Trophoblast cell (in vitro differentiated cells and primary cell): ENCODE measurements around the gene SCD.

Experiments
- DNase-seq, 2 donors: peaks; one replicate each; pipeline ENCODE4 v3.0.0-alpha.2; 2016
- H2AFZ ChIP-seq: 2 replicates; pipeline ENCODE4 v1.6.1; 2013; ENCODE audit warnings: low read length, moderate library complexity, mild to moderate bottlenecking; ENCODE audit not compliant: insufficient read depth, poor library complexity
- H2AK5ac ChIP-seq: 2 replicates; pipeline ENCODE4 v1.6.1; 2013; ENCODE audit warnings: mild to moderate bottlenecking, low read length
- H2BK120ac ChIP-seq: 2 replicates; pipeline ENCODE4 v1.6.1; 2013; ENCODE audit warnings: low read length, mild to moderate bottlenecking, moderate library complexity; ENCODE audit not compliant: insufficient read depth, poor library complexity
- H2BK12ac ChIP-seq: 2 replicates; pipeline ENCODE4 v1.6.1; 2013; ENCODE audit warnings: mild to moderate bottlenecking, low read length, moderate library complexity
- H2BK5ac ChIP-seq: 2 replicates; pipeline ENCODE4 v1.6.1; 2013; ENCODE audit warnings: low read length, low read depth, moderate library complexity, mild to moderate bottlenecking; ENCODE audit not compliant: poor library complexity
- H3K14ac ChIP-seq: 2 replicates; pipeline ENCODE4 v1.6.1; 2013; ENCODE audit warnings: mild to moderate bottlenecking, low read length
- H3K18ac ChIP-seq: 2 replicates; pipeline ENCODE4 v1.6.1; 2013; ENCODE audit warnings: mild to moderate bottlenecking, low read length
- H3K23ac ChIP-seq: 2 replicates; pipeline ENCODE4 v1.6.1; 2013; ENCODE audit warnings: low read length
- H3K27ac ChIP-seq: 2 replicates; pipeline ENCODE4 v1.5.1; 2013; ENCODE audit warnings: low read depth, mild to moderate bottlenecking, inconsistent platforms, low read length, moderate library complexity
- H3K27me3 ChIP-seq: 2 replicates; pipeline ENCODE4 v1.6.1; 2013; ENCODE audit warnings: inconsistent platforms, mild to moderate bottlenecking, low read length, moderate library complexity; ENCODE audit not compliant: insufficient read depth
- H3K36me3 ChIP-seq, 2 experiments: 1 replicate in 1 of 2; 2 replicates in 1 of 2; pipeline ENCODE4 v1.6.1; 2013; ENCODE audit warnings: low read length in 2 of 2, mild to moderate bottlenecking in 2 of 2, moderate library complexity in 1 of 2; ENCODE audit not compliant: insufficient read depth in 2 of 2, control insufficient read depth in 1 of 2
- H3K4ac ChIP-seq: 2 replicates; pipeline ENCODE4 v1.6.1; 2013; ENCODE audit warnings: low read depth, mild to moderate bottlenecking, low read length, moderate library complexity
- H3K4me1 ChIP-seq, 2 experiments: 1 replicate in 1 of 2; 2 replicates in 1 of 2; pipeline ENCODE4 v1.6.1; 2013; ENCODE audit warnings: low read length in 2 of 2, mild to moderate bottlenecking in 2 of 2, moderate library complexity in 1 of 2; ENCODE audit not compliant: insufficient read depth in 2 of 2, control insufficient read depth in 1 of 2
- H3K4me2 ChIP-seq: 2 replicates; pipeline ENCODE4 v1.6.1; 2013; ENCODE audit warnings: inconsistent platforms, mild to moderate bottlenecking, low read length, moderate library complexity
- H3K4me3 ChIP-seq: 2 replicates; pipeline ENCODE4 v1.5.1; 2013; ENCODE audit warnings: mild to moderate bottlenecking, low read depth, low read length, inconsistent platforms
- H3K79me1 ChIP-seq: one replicate; pipeline ENCODE4 v1.6.1; 2013; ENCODE audit warnings: low read length
- H3K79me2 ChIP-seq: 2 replicates; pipeline ENCODE4 v1.6.1; 2013; ENCODE audit warnings: low read length, mild to moderate bottlenecking; ENCODE audit not compliant: control insufficient read depth, insufficient read depth, poor library complexity
- H3K9ac ChIP-seq: 2 replicates; pipeline ENCODE4 v1.6.1; 2013; ENCODE audit warnings: mild to moderate bottlenecking, low read length
- H3K9me3 ChIP-seq: 2 replicates; pipeline ENCODE4 v1.6.1; 2013; ENCODE audit warnings: low read depth, mild to moderate bottlenecking, control low read depth, inconsistent platforms, low read length; ENCODE audit not compliant: insufficient read depth
- H4K12ac ChIP-seq: 2 replicates; pipeline ENCODE4 v1.6.1; 2013; ENCODE audit warnings: low read depth, mild to moderate bottlenecking, low read length, moderate library complexity
- H4K8ac ChIP-seq: 2 replicates; pipeline ENCODE4 v1.6.1; 2013; ENCODE audit warnings: low read depth, mild to moderate bottlenecking, low read length, moderate library complexity
- H4K91ac ChIP-seq: one replicate; pipeline ENCODE4 v1.6.1; 2013; ENCODE audit warnings: low read depth, mild to moderate bottlenecking, low read length, moderate library complexity
- WGBS: extraction: QIAGEN DNeasy Blood & Tissue Kit; methylation state at CpG from one replicate; pipeline ENCODE4 v1.1.7; 2013; ENCODE audit warnings: missing lambda C conversion rate; ENCODE audit not compliant: insufficient read length, insufficient coverage; ENCODE audit errors: extremely low coverage; 5-methylcytosine and 5-hydroxymethylcytosine counted together

SCD gene

DNA sequence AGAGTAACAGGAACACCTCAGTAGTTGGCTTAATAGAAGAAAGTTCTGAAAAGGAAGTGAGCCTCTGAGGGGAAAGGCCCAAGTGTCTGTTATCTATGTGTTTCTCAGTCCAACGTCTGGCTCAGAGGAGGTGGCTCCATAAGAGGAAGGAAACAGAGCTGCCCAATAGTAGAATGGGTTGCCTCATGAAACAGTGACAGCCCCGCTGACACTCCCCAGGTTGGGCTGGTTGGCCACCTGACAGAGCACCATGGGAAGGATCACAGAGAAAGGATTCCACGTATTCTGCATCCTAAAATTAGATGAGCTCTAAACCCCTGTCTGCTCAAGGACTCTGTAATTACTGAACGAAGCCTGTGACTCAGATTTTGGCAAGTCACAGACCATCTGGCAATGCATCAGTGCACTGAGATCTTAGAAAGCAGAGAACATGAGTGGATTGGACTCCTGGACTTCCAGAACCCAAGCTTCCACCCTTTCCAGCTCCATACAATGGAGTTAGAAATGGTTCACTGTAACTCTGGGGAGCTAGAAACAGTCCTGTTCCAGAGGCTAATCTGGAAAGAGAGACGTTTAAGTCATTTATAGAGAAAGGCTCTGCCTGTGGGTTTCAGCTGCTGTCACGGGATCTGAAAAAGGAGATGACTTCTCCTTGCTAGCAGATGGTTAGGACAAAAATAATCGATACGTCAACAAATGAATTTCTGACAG lies 19.9 kb upstream of the SCD start:
- Histone ChIP-seq H3K79me1 (no peaks in the 10 kb centered on the region), H4K91ac (no peak overlapping the region), H3K18ac (no peak overlapping the region), H4K12ac (no peak overlapping the region), H3K4me3 (no peak overlapping the region), H3K4me1 (no peaks in the 10 kb centered on the region), H2AK5ac (no peak overlapping the region), H4K8ac (no peak overlapping the region), H3K4ac (no peak overlapping the region), H3K9ac (no peak overlapping the region), H2BK12ac (no peak overlapping the region), H3K9me3 (peaks cover 1% of the 10 kb centered on the region), H2BK5ac (no peak overlapping the region), H2BK120ac (no peak overlapping the region), H3K79me2 (no peaks in the 10 kb centered on the region), H3K4me2 (no peak overlapping the region), H3K27me3 (no peaks in the 10 kb centered on the region), H3K14ac (no peak overlapping the region), H3K36me3 (no peaks in the 10 kb centered on the region), H3K23ac (no peak overlapping the region), H2AFZ (no peak overlapping the region), H3K27ac (no peak overlapping the region)
- DNase-seq: no peak
- no CpG with 5 or more reads among the region's 8 CpGs for WGBS

DNA sequence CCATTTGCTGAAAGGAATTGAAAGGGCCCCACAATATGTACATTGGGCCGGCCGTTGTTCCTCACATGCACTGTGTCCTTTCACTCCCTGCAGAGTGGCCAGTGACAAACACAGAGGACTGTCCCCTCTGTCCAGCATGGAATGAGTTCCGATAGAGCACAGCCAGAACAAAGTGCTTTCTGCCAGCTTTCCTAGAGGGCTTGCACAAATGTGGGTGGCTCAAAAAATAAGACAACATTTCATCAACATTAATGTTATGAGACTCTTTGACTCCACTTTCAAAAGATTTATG lies 19.4 kb upstream of the SCD start:
- Histone ChIP-seq H3K9ac (no peak overlapping the region), H4K8ac (no peak overlapping the region), H3K14ac (no peak overlapping the region), H3K36me3 (no peaks in the 10 kb centered on the region), H2AFZ (no peak overlapping the region), H3K18ac (no peak overlapping the region), H3K4me2 (no peak overlapping the region), H3K79me2 (no peaks in the 10 kb centered on the region), H4K12ac (no peak overlapping the region), H3K4me1 (no peaks in the 10 kb centered on the region), H3K4me3 (no peak overlapping the region), H2BK12ac (no peak overlapping the region), H2BK120ac (no peak overlapping the region), H3K27ac (no peak overlapping the region), H3K79me1 (no peaks in the 10 kb centered on the region), H3K23ac (no peak overlapping the region), H4K91ac (no peak overlapping the region), H3K4ac (no peak overlapping the region), H2BK5ac (no peak overlapping the region), H3K27me3 (no peaks in the 10 kb centered on the region), H3K9me3 (peaks cover 1% of the 10 kb centered on the region), H2AK5ac (no peak overlapping the region)
- WGBS: no CpG with 5 or more reads among the region's 3 CpGs
- no peak for DNase-seq

- H2BK120ac ChIP-seq: no peak overlapping the region
- no peak overlapping the region for H3K4ac ChIP-seq
- no peak overlapping the region for H3K4me2 ChIP-seq
- WGBS: no CpG with 5 or more reads among the region's 5 CpGs
- no peak overlapping the region for H2BK12ac ChIP-seq
- H3K27me3 ChIP-seq: no peaks in the 10 kb centered on the region
- no peaks in the 10 kb centered on the region for H3K36me3 ChIP-seq
- no peak for DNase-seq
- no peak overlapping the region for H2BK5ac ChIP-seq
- H3K4me1 ChIP-seq: no peaks in the 10 kb centered on the region
- H2AK5ac ChIP-seq: no peak overlapping the region
- H3K14ac ChIP-seq: no peak overlapping the region
- no peaks in the 10 kb centered on the region for H3K79me1 ChIP-seq
- no peak overlapping the region for H3K23ac ChIP-seq
- H3K9me3 ChIP-seq: peaks cover 1% of the 10 kb centered on the region
- no peak overlapping the region for H4K8ac ChIP-seq
- H4K12ac ChIP-seq: no peak overlapping the region
- H3K4me3 ChIP-seq: no peak overlapping the region
- no peaks in the 10 kb centered on the region for H3K79me2 ChIP-seq
- H3K9ac ChIP-seq: no peak overlapping the region
- H3K18ac ChIP-seq: no peak overlapping the region
- H2AFZ ChIP-seq: no peak overlapping the region
- no peak overlapping the region for H4K91ac ChIP-seq
- H3K27ac ChIP-seq: no peak overlapping the region
These were observed 18.8 kb upstream of the SCD start for GRCh38 chr10:100328198-100328597.

- Histone ChIP-seq H2BK120ac (no peak within 1 kb of the TSS), H4K91ac (no peak within 1 kb of the TSS), H3K36me3 (no peaks in the 10 kb centered on the region), H4K8ac (no peak within 1 kb of the TSS), H3K27me3 (no peaks in the 10 kb centered on the region), H3K79me1 (no peaks in the 10 kb centered on the region), H3K18ac (no peak within 1 kb of the TSS), H2BK12ac (no peak within 1 kb of the TSS), H3K23ac (no peak within 1 kb of the TSS), H2AK5ac (no peak within 1 kb of the TSS), H3K14ac (no peak within 1 kb of the TSS), H3K9ac (no peak within 1 kb of the TSS), H2BK5ac (no peak within 1 kb of the TSS), H3K79me2 (no peaks in the 10 kb centered on the region), H3K4me3 (no peak within 1 kb of the TSS), H3K9me3 (peaks cover 1% of the 10 kb centered on the region), H3K4ac (no peak within 1 kb of the TSS), H3K4me1 (no peaks in the 10 kb centered on the region), H2AFZ (no peak within 1 kb of the TSS), H4K12ac (no peak within 1 kb of the TSS), H3K4me2 (no peak within 1 kb of the TSS), H3K27ac (no peak within 1 kb of the TSS)
- DNase-seq: no peak
- WGBS: no CpG with 5 or more reads among the region's 5 CpGs
These were observed 17.0 kb upstream of the SCD start, which contains the start of gene PKD2L1 for GRCh38 chr10:100330079-100330478. TSS of gene PKD2L1 (minus strand) at chr10:100330228. CDS start at chr10:100330103, 125 bp downstream.
